T-helper 9 cell (primary cell): ENCODE data around the gene HOXB1.
"Not testable (repeated sequence)": the region's sequence is repeated elsewhere in the genome, so short reads cannot be mapped to it uniquely, and the experiment has no call there.

Experiments used
- DNase-seq: peaks from one replicate; pipeline ENCODE4 v3.0.0-alpha.2; 2020

The HOXB1 gene

GRCh38 chr17:48515925-48516900, 14.6 kb downstream of the HOXB1 start:
- no peak for DNase-seq

GRCh38 chr17:48514477-48514876, 16.3 kb downstream of the HOXB1 start:
- DNase-seq: no peak

GRCh38 chr17:48513666-48514455, 16.9 kb downstream of the HOXB1 start:
- DNase-seq: no peak

- DNase-seq: no peak
Observed at GRCh38 chr17:48513097-48513496, 17.7 kb downstream of the HOXB1 start.

- DNase-seq: no peak
Observed at GRCh38 chr17:48510761-48511604, 19.8 kb downstream of the HOXB1 start.

GRCh38 chr17:48510381-48510760, 20.4 kb downstream of the HOXB1 start:
- no peak for DNase-seq

- DNase-seq: not testable (repeated sequence)
Observed at GRCh38 chr17:48509708-48510107, 21.1 kb downstream of the HOXB1 start.

- no peak for DNase-seq
Observed at GRCh38 chr17:48506246-48506645, 24.6 kb downstream of the HOXB1 start.

- peak; percentile 13 for DNase-seq
Observed at GRCh38 chr17:48505788-48506187, 25.0 kb downstream of the HOXB1 start.

- no peak for DNase-seq
Observed at GRCh38 chr17:48504953-48505352, 25.9 kb downstream of the HOXB1 start.

- no peak for DNase-seq
Observed at GRCh38 chr17:48503747-48504146, 27.1 kb downstream of the HOXB1 start.

GRCh38 chr17:48502901-48503300, 27.9 kb downstream of the HOXB1 start:
- DNase-seq: no peak

GRCh38 chr17:48502312-48502711, 28.5 kb downstream of the HOXB1 start:
- DNase-seq: no peak

GRCh38 chr17:48500435-48501426, 30.1 kb downstream of the HOXB1 start:
- no peak for DNase-seq

GRCh38 chr17:48499735-48500434, 30.9 kb downstream of the HOXB1 start:
- DNase-seq: no peak

- DNase-seq: no peak
Observed at GRCh38 chr17:48499248-48499647, 31.6 kb downstream of the HOXB1 start.

- no peak for DNase-seq
Observed at GRCh38 chr17:48498164-48498850, 32.5 kb downstream of the HOXB1 start.

- no peak for DNase-seq
Observed at GRCh38 chr17:48497103-48497502, 33.7 kb downstream of the HOXB1 start.

- no peak for DNase-seq
Observed at GRCh38 chr17:48494335-48494734, 36.5 kb downstream of the HOXB1 start.
